GM19351 (cell line): Measurements from ENCODE around the gene E2F1.
"Not testable (repeated sequence)": the region's sequence is repeated elsewhere in the genome, so short reads cannot be mapped to it uniquely, and the experiment has no call there.

Experiments
- ATAC-seq: cut with Tn5 transposase; IDR thresholded peaks from one replicate; pipeline ENCODE4 v1.9.1; 2021; ENCODE audit warnings: mild to moderate bottlenecking, moderate library complexity; ENCODE audit not compliant: unreplicated experiment

The E2F1 gene

DNA sequence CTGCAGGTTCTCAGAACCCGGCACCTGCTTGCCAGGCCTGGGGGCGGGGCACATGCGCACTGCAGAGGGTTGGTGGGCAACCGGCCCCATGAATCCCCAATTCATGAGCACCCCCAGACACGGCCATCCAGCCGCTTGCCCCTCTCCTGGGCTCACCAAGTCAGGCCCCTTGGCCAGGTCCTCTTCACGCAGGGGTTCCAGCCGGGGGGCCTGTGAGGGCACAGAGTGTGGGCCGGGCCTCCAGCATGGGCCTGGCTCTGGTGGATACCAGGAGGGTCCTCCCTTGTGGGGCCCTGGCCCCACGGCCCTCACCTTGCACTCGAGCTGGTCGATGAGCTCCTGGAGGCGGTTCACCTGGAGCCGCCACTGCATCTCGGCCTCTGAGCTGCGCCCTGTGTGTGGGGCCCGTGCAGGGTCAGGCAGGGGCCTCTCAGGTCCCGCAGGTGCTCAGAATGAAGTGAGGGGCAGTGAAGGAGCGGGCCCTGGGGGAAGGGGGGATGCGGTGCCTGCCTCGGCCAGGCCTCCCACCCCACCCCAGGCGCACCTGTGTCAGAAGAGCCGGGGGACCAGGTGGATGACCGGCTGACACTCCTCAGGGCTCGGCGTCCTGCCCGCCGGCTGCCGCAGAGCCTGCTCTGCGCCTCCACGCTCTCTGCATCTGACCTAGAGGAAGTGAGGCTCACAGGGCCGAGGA lies 26.7 kb downstream of the E2F1 start:
- ATAC-seq, result no peak

DNA sequence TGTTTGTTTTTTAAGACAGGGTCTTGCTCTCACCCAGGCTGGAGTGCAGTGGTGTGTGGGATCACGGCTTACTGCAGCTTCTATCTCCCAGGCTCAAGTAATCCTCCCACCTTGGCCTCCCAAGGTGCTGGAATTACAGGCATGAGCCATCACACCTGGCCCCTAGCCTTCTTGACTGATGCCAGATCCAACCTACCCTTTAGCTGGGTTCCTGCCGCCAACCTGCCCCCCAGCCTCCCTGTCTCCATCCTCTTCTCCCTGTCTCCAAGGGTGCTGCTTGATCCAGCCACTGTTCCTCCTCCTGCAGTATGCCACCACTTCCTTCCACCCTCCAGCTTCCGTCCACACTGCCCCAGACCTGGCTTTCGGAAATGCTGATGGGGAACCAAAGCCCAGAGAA lies 27.3 kb downstream of the E2F1 start:
- ATAC-seq, result no peak

DNA sequence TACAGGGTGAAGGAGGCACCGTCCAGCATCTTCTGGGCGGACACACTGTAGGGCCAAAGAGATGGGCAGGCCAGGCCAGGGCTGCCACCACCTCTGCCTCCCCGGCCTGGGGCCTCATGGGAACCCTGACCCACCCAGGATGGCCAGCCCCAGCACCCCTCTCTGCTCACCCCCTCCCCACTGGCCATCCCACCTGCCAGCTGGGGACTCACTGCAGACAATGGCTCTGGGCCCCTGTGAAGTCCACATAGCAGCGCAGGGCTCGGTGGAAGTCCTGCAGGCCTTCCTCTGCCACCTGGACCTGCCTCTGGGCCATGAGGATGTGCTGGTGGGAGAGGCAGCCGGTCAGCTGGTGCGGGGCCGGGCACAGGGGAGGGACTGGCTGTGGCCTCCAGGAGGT lies 27.7 kb downstream of the E2F1 start:
- no peak for ATAC-seq

DNA sequence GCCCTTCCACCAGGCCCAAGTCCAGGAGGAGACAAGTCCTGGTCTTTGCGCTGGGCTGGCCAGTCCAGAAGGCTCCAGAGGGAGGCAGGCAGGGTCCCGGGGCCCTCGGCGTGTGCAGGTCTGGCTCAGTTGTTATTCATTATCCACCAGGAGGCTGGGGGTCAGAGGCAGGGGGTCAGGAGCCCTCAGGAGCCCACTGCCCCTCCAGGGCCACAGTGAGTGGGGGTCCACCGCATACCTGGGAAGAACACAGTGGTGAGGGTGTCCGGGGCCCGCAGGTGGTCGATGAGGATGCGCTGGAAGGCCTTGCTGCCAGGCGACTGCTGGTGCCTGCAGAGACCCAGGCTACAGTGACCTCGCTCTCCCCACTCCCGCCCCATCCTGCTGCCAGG lies 28.5 kb downstream of the E2F1 start:
- no peak for ATAC-seq

DNA sequence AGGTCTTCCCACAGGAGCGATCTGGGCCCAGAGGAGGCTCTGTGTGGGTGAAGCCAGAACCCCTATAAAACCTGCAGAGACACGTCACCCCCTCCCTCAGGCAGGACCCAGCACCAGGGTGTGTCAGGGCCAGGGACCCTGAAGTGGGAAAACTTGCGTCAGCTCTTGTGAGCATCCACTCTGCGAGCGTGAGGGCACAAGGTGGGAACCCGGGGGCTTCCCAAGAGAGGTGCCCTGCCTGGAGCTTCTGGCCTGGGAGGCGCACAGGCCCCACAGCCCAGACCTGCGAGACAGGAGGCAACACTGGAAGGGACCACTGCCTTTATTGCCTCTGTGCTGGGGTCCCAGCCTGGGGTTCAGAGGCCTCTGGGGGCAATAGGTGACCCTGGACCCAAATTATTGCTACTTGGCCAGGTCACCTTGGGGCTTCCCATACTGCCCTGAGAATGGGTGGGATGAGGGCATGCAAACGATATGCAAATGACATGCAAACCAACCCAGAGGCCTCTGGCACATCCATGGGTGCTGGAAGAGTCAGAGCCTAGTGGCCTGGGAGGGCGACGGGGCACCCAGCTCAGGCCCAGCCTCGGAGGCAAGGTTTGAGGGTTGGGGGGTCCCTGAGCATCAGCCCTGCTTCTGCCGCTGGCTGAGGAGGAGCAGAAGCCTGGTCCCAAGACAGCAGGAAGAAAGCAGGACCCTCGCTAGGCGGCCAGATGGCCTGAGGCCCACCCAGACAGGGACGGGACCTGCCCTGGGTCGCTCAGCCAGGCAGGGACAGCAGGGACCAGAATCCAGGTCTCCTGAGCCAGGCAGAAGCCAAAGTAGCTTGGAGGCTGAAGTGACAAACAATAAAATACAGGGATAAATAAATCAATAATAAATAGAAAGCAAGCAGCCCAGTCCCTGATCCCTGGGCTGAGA lies 29.1 kb downstream of the E2F1 start:
- ATAC-seq, result no peak

DNA sequence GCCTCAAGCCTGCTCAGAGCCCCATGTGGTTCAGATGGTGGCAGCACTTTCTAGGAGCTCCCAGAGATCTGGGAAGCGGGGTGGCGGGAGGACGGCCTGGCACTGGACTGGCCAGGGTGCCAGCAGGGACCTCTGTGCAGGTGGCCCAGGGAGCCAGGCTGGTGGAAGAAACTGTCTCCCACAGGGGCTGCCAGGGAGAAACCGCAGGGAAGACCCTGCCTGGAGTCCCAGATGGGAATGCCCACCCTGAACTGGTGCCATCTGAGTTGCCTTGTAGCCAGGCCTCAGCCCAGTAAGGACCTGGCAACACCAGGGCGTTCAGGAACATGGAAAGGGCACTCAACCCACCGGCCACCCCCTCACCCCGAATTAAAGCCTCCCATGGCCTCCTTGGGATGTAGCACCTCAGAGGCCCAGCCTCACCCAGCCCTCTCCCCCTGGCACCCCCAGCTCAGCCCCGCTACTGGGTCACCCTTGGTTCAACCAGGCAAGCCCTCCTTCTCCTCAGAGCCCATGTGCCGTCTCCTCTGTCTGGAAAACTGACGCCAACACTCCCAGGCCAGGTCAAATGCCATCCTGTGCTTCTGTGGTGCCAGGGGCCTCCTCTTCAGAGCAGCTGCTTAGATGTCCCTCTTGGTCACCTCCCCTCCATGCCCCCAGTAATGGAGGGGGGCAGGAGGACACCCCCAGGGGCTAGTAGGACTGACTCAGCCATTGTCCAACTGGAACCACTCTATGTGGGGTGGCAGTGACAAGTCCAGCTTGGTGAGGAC lies 30.0 kb downstream of the E2F1 start:
- no peak for ATAC-seq

DNA sequence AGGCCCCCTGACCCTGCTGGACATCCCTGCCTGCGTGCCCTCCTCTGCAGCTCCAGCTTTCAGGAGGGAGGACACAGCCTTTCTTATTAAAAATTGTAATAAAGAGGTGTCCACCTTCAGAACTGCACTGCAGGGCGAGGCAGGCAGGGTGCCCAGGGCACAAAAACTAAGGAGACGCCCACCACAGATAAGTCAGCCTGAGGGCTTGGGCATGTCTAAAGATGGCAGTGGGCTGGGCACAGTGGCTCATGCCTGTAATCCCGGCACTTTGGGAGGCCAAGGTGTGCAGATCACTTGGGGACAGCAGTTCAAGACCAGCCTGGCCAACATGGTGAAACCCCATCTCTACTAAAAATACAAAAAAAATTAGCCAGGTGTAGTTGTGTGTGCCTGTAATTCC lies 31.0 kb downstream of the E2F1 start:
- ATAC-seq, result no peak

DNA sequence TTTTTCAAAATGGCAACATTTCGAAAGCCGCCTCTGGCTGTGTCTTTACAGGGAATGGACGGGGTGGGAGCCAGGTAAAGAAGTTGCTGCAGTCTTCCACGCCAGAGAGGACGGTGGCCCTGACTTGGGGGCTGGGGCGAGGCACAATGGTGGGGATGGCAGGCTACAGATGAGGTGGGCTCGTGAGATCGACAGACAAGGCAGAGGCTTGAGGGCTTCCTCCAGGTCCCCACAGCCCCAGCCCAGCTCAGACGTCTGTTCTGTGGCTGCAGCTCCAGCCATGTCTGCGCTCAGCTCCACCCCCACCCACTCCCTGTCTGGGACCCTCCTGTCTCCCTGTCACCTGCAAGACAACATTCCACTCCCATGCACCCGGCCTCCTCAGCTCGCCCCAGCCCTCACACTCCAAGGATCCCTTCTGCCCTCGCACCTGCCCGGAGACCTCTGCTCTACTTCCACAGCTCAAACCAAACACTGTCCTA lies 31.5 kb downstream of the E2F1 start:
- no peak for ATAC-seq

DNA sequence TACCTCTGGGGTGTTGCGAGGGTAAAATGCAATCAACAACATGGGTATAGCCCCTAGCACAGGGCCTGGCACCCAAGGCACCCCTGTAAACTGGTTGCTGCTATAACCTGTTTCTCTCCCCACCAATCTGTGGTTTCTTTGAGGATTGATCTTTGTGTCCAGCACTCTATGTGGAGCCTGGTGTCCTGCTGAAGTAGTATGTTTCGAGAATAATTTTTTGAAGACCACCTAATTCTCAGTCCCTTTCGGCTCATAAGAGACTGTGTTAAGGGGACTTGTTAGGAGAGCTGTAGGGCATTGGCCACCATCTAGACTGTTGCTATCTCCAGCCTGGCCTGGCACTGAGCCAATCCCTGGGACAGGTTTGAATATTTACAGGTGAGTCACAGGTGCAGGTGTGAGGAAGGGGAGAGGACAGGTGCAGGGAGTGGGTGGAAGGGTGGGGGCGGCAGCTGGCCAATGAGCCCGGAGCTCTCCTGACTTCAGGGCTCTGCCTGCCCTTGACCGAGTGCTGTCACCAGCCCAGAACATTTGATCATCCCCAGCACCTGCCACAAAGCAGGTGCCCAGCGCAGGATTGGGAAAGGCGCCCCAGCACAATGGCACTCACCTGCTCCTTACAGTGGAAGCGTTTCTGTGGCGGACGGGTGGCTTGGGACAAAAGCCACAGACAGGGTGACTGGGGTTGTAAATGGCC lies 32.1 kb downstream of the E2F1 start:
- ATAC-seq, result no peak

DNA sequence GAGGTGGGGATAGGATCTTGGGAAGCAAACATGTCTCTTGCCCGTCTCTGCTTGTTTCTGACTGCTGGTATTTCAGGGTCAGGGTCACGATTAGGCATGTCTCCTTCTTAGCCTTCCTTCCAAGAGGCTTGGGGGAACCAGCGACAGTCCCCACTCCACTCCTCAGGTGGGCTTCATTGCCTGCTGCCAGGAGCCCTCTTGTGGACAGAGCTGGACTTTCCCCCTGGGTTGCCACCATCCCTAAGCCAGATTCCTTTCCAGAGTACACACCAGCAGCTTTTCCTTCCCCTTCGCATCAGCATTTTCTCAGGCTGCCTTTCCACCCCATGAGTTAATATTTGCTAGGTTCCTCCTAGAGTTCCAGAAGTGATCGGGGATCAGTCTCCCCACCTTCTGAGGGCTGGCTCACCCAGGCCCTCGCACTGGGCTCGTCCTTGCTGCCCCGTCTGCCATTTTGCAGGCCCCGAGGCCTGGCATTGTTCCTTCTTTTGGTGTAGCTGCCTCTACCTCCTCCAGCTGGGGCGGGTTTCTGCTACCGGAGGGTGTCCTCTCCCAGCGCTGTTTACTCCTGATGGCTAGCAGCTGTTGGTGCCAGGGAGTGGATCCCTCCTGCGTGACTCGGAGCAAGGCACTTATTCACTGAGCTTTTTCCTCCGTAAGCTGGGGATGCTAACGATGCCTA lies 32.8 kb downstream of the E2F1 start:
- no peak for ATAC-seq

DNA sequence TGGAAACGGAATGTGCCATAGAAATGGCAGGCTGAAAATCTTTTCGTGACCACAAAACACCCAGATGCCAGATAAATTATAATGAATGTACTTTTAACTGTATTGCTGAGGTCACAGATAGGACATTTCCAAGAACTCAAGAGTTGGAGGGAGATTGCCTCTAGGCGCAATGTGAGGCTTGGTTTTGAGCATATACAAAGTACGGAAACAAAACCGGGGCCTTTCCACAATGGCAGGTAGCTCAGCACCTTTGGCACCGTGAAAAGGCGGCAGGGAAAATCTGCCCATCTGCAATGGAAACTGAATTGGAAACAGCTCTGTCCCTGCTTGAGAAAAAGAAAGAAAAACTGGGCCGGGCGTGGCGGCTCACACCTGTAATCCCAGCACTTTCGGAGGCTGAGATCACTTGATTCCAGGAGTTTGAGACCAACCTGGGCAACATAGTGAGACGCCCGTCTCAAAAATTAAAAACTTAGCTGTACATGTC lies 34.6 kb downstream of the E2F1 start:
- ATAC-seq, result no peak

DNA sequence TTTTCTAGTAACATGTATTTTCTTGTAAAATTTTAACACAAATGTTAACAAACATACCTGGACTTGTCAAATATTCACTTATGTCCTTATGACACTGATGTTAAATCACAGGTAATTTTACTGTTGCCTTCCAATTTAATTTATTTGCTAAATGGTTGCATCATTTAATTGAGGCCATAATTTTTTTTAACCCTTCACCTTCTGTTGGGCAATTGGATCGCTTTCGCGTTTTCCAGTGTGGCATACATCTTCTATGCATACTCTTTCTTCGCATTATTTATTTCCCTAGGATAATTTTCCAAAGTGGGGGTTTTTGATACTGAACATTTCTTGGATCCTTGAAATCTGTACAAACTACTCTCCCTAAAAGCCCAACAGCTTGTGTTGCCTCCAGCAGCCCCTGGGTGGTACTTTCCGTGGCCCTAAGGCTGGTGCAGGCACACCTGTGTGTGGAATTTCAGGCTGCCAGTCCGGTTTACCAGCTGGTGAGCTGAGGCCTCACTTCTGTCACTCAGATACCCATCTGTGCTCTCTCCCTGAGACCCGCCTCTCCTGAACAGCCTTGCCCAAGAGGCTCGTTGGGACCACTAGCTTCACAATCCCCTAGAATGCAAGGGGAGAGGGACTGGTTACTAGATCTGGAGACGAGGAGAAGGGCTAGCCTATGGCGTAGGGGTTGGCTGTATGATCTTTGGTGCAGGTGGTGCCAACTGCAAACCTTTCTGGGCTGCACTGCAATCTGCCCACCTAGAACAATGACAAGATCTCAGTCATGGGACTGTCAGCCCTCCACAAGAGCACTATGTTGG lies 35.2 kb downstream of the E2F1 start:
- ATAC-seq, result no peak

DNA sequence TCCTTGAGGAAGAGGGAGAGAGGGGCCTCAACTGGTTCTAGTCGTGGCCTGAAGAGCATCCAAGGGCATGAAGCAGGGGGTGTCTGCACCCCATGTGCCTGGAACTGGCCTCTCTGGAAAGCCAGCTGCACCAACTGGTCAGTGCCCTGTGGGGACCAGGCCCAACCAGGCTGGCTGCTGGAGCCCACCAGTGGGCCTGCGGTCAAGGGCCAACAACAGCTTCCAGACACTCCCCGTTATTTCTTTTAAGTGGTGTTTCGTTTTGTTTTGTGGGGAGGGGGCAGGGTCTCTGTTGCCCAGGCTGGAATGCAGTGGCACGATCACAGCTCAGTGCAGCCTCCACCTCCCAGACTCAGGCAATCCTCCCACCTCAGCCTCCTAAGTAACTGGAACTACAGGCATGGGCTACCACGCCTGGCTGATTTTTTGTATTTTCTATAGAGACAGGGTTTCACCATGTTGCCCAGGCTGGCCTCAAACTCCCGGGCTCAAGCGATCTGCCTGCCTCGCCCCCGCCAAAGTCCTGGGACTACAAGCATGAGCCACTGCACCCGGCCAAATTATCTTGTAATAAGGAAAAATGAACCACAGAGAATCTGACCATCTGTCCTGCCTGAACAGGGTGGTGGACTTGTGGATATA lies 36.0 kb downstream of the E2F1 start:
- no peak for ATAC-seq

DNA sequence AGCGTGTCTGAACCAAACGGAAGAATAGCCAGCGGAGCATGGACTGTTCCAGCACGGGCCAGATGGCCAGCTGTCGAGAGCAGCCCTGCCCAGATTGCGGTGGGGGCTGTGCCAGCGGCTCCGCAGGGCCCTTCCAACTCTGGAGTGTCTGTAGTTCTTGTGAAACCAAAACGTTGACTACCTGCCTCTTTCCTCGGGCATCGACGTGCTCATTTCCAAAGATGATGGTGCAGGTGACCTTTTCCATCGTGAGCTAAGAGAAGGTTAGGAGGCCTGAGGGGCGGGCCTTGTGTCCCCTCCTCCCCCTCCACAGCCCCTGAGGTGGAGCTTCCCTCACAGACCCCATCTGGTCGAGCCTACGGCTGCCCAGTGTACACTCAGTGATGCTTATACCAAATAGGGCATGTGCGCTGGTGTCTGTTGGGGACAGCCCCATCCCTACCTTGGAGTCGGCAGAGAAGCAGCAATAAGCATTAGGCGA lies 36.9 kb downstream of the E2F1 start:
- ATAC-seq, result no peak

DNA sequence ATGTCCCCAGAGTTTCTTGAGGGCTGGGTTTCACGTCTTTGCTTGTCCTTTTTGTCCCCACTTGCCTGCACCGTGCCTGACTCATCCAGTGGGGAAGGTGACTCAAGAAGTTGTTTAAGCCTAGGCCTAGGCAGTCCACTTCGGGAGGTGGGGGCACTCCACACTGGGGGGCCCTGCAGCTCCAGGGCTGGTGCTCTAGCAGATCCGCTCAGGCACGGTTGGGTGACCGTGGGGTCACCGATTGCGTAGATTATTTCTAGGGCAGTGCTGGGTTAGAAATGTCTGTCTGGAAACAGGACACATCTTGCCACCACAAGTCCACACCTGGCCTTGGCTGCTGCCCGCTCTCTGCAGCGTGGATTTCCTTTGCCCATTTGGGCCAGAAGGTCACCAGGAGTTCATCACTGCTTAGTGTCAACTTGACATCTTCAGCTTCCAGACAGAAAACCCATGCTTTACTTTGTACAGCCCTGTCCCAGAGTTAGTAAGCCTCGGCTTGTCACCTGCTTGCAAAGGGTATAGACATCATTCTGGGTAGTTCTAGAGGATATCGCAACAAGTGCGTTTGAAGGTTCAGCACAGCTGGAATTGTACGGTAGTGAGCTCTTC lies 37.7 kb downstream of the E2F1 start:
- no peak for ATAC-seq

DNA sequence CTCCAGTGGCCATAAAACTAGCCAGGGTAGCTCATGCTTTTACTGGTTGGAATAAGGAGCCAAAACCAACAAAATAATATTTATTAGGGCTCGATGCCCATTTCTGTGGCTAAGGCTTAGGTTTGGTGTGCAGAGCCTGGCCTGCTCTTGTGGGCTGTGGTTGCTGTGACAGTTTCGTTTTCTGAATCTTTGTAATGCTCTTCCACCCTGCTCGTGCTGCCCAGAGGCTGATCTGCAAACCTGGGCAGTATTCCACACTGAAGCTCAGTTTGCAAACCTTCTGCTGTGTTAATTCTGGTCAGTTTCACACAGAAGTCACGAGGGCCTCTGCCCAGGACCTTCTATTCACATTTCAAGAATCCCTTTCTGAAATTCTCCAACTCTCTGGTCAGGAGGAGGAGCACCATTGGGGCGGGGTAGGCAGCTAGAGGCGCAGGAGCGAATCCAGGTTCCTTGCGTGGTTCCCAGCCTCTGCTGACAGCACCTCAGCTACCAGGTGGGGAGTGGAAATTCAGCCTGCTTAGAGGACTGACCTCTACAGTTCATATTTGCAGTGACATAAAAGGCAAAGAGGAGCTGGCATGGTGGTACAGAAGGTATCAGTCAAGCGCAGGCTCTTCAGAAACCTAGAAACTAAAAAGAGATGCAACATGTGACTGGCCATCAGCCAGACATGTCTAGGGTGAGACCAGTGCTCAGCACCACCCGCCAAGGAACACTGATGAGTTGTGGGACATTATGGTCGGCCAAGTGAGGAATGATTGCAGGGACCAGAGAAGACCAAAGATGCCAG lies 38.4 kb downstream of the E2F1 start:
- peak; percentile 71 for ATAC-seq

DNA sequence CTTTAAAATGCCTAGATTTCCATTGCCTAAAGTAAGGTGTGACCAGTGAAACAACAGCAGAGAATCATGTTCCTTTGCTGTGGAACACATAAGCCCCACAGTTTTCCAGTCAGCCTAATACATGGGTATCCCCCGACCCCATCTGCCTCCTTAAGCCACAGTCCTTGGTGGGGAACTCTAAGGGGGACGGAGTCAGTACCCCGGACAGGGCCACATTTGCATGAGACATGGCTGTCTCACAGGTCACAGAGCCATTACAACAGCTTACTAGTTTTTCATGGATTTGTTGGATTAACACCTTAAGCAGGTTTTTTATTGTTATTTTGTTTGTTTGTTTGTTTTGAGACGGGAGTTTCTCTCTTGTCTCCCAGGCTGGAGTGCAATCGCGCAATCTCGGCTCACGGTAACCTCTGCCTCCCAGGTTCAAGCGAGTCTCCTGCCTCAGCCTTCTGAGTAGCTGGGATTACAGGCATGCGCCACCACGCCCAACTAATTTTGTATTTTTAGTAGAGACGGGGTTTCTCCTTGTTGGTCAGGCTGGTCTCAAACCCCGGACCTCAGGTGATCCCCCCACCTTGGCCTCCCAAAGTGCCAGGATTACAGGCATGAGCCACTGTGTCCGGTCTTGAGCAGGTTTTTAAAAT lies 39.1 kb downstream of the E2F1 start:
- not testable (repeated sequence) for ATAC-seq
